Common myeloid progenitor, CD34-positive (primary cell): ENCODE results near the gene SUSD4.

ENCODE experiments used
- CTCF ChIA-PET: fragments of 350-600 bp; sonication (Branson Sonifier 250); formaldehyde crosslinking; loops from one replicate; lab custom pipeline; 2021; ENCODE audit warnings: antibody characterized with exemption; lab: Charles Lee
- POLR2A ChIA-PET: fragments of 350-600 bp; sonication (Branson Sonifier 250); formaldehyde crosslinking; loops from one replicate; lab custom pipeline; 2021; ENCODE audit warnings: antibody characterized with exemption; lab: Charles Lee
- DNase-seq, 3 donors: peaks; one replicate each; pipeline versions ENCODE4 v3.0.0 to v3.0.0-alpha.2; 2013
- H3K27ac ChIP-seq, 2 experiments: 1 replicate in 1 of 2; 2 replicates in 1 of 2; pipeline ENCODE4 v1.7.0; 2013; ENCODE audit warnings: inconsistent platforms in 2 of 2, low read length in 2 of 2, mild to moderate bottlenecking in 2 of 2, low read depth in 1 of 2, moderate library complexity in 1 of 2; ENCODE audit not compliant: severe bottlenecking in 2 of 2, insufficient read depth in 1 of 2, poor library complexity in 1 of 2
- H3K27me3 ChIP-seq, 5 experiments: replicated peaks in 2 of 5; 1 replicate in 3 of 5; 2 replicates in 2 of 5; pipeline versions ENCODE4 v1.6.1 to v1.7.0; 2013; ENCODE audit warnings: low read length in 4 of 5, mild to moderate bottlenecking in 2 of 5, moderate library complexity in 2 of 5, inconsistent platforms in 1 of 5; ENCODE audit not compliant: insufficient read depth in 5 of 5, control insufficient read depth in 4 of 5
- H3K36me3 ChIP-seq, 4 experiments: 1 replicate in 2 of 4; 2 replicates in 2 of 4; pipeline versions ENCODE4 v1.6.1 to v1.7.0; 2013; ENCODE audit warnings: low read length in 3 of 4, control low read depth in 1 of 4, mild to moderate bottlenecking in 1 of 4; ENCODE audit not compliant: control insufficient read depth in 4 of 4, insufficient read depth in 4 of 4
- H3K4me1 ChIP-seq, 4 experiments: 1 replicate in 3 of 4; 2 replicates in 1 of 4; pipeline versions ENCODE4 v1.6.1 to v1.7.1; 2013; ENCODE audit warnings: low read length in 3 of 4, mild to moderate bottlenecking in 3 of 4, control low read depth in 1 of 4, inconsistent platforms in 1 of 4, moderate library complexity in 1 of 4; ENCODE audit not compliant: control insufficient read depth in 4 of 4, insufficient read depth in 4 of 4; ENCODE audit errors: control extremely low read depth in 1 of 4
- H3K4me3 ChIP-seq, 7 experiments: 1 replicate in 4 of 7; 2 replicates in 3 of 7; pipeline versions ENCODE4 v1.5.1 to v1.7.0; 2013; ENCODE audit warnings: mild to moderate bottlenecking in 7 of 7, low read length in 6 of 7, moderate library complexity in 6 of 7, inconsistent platforms in 2 of 7, low read depth in 2 of 7, control low read depth in 1 of 7; ENCODE audit not compliant: insufficient read depth in 4 of 7, control insufficient read depth in 1 of 7; ENCODE audit errors: extremely low read depth in 1 of 7
- H3K9me3 ChIP-seq, 5 experiments: 1 replicate in 4 of 5; 2 replicates in 1 of 5; pipeline versions ENCODE4 v1.6.1 to v1.7.1; 2013; ENCODE audit warnings: low read length in 4 of 5, mild to moderate bottlenecking in 2 of 5, inconsistent platforms in 1 of 5, low read depth in 1 of 5, moderate library complexity in 1 of 5; ENCODE audit not compliant: control insufficient read depth in 4 of 5, insufficient read depth in 2 of 5; ENCODE audit errors: control extremely low read depth in 1 of 5
- WGBS: methylation state at CpG from one replicate; pipeline ENCODE4 v1.1.5; 2013; ENCODE audit not compliant: insufficient coverage; 5-methylcytosine and 5-hydroxymethylcytosine counted together

SUSD4 gene

DNA sequence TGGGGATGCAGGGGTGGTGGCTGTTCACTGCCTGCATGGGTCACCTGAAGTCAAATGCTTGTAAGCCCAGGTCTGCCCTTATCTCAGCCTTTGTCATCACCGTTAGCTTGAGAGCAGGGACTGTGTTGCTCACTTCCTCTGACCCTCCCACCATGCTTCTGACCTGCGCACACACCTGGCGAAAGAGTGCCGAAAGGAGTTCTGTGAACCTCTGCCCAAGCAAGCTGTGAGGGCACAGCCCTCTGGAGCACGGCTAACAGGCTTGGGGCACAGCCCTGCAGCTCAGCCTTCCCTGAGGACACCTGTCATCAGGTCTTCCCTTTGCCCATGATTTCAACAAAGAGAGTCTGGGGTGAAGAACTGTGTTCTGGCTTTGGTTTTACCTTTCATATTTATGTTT, 93.8 kb downstream of the SUSD4 start:
- Histone ChIP-seq H3K27ac (no peak overlapping the region), H3K4me1 (no peaks in the 10 kb centered on the region), H3K9me3 (no peaks in the 10 kb centered on the region), H3K36me3 (no peaks in the 10 kb centered on the region), H3K27me3 (peaks cover 0 to 2% (median 0%) of the 10 kb centered on the region in 5 experiments), H3K4me3 (no peak overlapping the region)
- DNase-seq: no peak
- ChIA-PET CTCF (no interaction called here), POLR2A (no interaction called here)
- 94% methylated on average over 5 of the region's 5 CpGs for WGBS

- ChIA-PET CTCF (no interaction called here), POLR2A (no interaction called here)
- 45% methylated on average over 1 of the region's 4 CpGs for WGBS
These were observed 95.0 kb downstream of the SUSD4 start for GRCh38 chr1:223269006-223269405.

DNA sequence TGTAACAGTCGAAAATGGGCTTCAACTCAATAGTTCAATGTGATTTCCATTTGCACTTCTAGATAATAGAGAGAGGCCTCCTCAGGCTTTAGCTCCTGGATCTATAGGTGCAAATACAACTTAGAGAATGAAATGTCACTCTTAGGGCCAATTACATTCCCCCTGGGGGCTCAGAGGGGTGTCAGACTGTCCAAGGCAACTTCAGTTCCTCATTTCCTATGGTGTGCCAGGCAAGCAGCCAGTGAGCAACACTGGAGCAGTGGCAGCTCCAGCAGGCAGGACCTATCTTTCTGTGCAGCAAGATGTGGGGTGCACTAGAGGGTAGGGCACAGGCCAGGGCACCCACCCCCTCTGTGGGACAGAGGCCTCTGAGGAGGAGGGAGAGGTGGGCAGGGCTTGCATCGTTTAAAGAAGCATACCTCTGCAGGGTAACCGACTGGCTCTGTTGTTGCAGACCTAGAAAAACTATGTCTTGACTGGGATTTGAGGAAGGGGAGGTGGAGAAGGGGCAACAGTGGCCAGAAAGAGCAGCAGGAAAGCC, 97.3 kb downstream of the SUSD4 start:
- 42% methylated on average over 3 of the region's 3 CpGs for WGBS
- H3K4me3 ChIP-seq: no peak overlapping the region
- ChIA-PET CTCF (no interaction called here), POLR2A (no interaction called here)
- H3K9me3 ChIP-seq: no peaks in the 10 kb centered on the region
- peak in 2 of 3 donors; percentile 41 to 43 for DNase-seq
- H3K27ac ChIP-seq: no peak overlapping the region
- no peaks in the 10 kb centered on the region for H3K4me1 ChIP-seq
- H3K36me3 ChIP-seq: no peaks in the 10 kb centered on the region
- peaks cover 0 to 10% (median 0%) of the 10 kb centered on the region in 5 experiments for H3K27me3 ChIP-seq

More at GRCh38 chr1:223269006-223269405, 95.0 kb downstream of the SUSD4 start:
- peaks cover 0 to 8% (median 0%) of the 10 kb centered on the region in 5 experiments for H3K27me3 ChIP-seq
- no peaks in the 10 kb centered on the region for H3K4me1 ChIP-seq
- H3K4me3 ChIP-seq: no peak overlapping the region
- peak in 1 of 3 donors; percentile 2 for DNase-seq
- H3K36me3 ChIP-seq: no peaks in the 10 kb centered on the region
- no peak overlapping the region for H3K27ac ChIP-seq
- no peaks in the 10 kb centered on the region for H3K9me3 ChIP-seq

GRCh38 chr1:223264983-223265908, 98.7 kb downstream of the SUSD4 start:
- no peak overlapping the region for H3K4me3 ChIP-seq
- no peak overlapping the region for H3K27ac ChIP-seq
- no peaks in the 10 kb centered on the region for H3K9me3 ChIP-seq
- CTCF ChIA-PET: no interaction called here
- WGBS: 95% methylated on average over 6 of the region's 10 CpGs
- H3K4me1 ChIP-seq: no peaks in the 10 kb centered on the region
- POLR2A ChIA-PET: no interaction called here
- H3K27me3 ChIP-seq: peaks cover 0 to 10% (median 0%) of the 10 kb centered on the region in 5 experiments
- no peaks in the 10 kb centered on the region for H3K36me3 ChIP-seq
- DNase-seq: no peak

DNA sequence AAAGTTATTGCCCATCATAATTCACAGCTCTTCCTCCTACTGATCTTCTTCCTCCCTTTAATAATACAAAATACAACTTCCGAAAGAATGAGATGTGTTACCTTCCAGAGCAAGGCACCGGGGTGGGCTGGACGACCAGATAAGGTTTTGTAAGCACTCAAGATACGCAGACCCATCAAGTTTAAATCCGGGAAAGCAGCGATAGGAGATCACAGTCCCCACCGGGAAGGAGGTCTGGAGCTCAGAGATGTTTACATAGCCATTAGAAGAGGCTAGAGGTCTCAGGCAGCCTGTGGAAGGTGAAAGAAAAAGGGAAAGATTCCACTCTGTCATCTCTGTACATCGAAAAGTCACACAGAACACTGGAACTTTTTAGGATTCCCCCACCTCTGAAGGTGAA, 99.4 kb downstream of the SUSD4 start:
- Histone ChIP-seq H3K9me3 (no peaks in the 10 kb centered on the region), H3K4me1 (no peaks in the 10 kb centered on the region), H3K4me3 (no peak overlapping the region), H3K27ac (no peak overlapping the region), H3K27me3 (peaks cover 0 to 7% (median 0%) of the 10 kb centered on the region in 5 experiments), H3K36me3 (no peaks in the 10 kb centered on the region)
- ChIA-PET CTCF (no interaction called here), POLR2A (no interaction called here)
- DNase-seq: no peak
- WGBS: 73% methylated on average over 8 of the region's 8 CpGs

- H3K36me3 ChIP-seq: no peaks in the 10 kb centered on the region
- CTCF ChIA-PET: no interaction called here
- 88% methylated on average over 2 of the region's 3 CpGs for WGBS
- no peak overlapping the region for H3K27ac ChIP-seq
- no peaks in the 10 kb centered on the region for H3K9me3 ChIP-seq
- POLR2A ChIA-PET: no interaction called here
- no peak for DNase-seq
- peaks cover 0 to 9% (median 0%) of the 10 kb centered on the region in 5 experiments for H3K27me3 ChIP-seq
- no peaks in the 10 kb centered on the region for H3K4me1 ChIP-seq
- H3K4me3 ChIP-seq: no peak overlapping the region
These were observed 102.1 kb downstream of the SUSD4 start for GRCh38 chr1:223261914-223262313.

DNA sequence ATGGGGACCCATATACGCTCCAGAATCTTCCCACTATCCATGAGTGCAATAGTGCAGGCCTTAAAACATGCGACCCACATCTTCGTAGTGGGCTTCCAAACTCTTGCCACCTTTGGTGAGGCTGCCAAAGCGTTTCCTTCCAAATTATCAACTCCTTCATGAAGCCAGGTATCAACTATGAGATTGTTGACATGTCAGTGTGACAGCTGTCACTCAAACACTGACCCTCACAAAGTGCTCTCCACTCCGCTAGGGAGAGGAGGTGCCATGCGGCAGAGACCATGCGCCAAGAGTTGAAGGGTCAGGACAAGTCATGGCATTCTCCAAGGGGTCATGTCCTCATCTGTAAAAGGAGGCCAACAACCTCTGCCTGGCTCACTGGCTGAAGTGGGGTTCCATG, 103.3 kb downstream of the SUSD4 start:
- POLR2A ChIA-PET: no interaction called here
- Histone ChIP-seq H3K9me3 (no peaks in the 10 kb centered on the region), H3K27ac (no peak overlapping the region), H3K36me3 (no peaks in the 10 kb centered on the region), H3K27me3 (peaks cover 0 to 9% (median 0%) of the 10 kb centered on the region in 5 experiments), H3K4me3 (no peak overlapping the region), H3K4me1 (no peaks in the 10 kb centered on the region)
- CTCF ChIA-PET: interaction anchor here (1.0 kb wide), 1 partner anchor 8 kb away, joined by 3 read pairs; no protein-coding TSS in a partner anchor
- WGBS: 95% methylated on average over 7 of the region's 7 CpGs
- DNase-seq: no peak
